ENCODE data around the gene DNAH9.

GRCh38 chr17:11598274-11599221 lies at the start of gene DNAH9:
- TF ChIP-seq POLR2AphosphoS5 (IDR thresholded peaks at IDR 0.05): peak; percentile 71
- no peak for TF ChIP-seq CTCF (IDR thresholded peaks at IDR 0.05; ENCODE audit: poor library complexity, severe bottlenecking)

Measured in neural cell (in vitro differentiated cells).